Measurements from ENCODE around the gene ITGA11. TPM values are rescaled to one million over a fixed set of nuclear protein-coding genes. Genes with fewer than 3 reads are reported as not detected.

The ITGA11 gene
- total RNA-seq, 1 donor from 2014 or later: 2.0 TPM

- FAIRE-seq (no peak), DNase-seq (ENCODE audit: low spot score in 2 of 2) (no peak)
These were observed 52.8 kb downstream of the ITGA11 start for GRCh38 chr15:68379058-68379758.

- FAIRE-seq (no peak), DNase-seq (ENCODE audit: low spot score in 2 of 2) (no peak)
These were observed 53.4 kb downstream of the ITGA11 start for GRCh38 chr15:68378595-68378994.

DNA sequence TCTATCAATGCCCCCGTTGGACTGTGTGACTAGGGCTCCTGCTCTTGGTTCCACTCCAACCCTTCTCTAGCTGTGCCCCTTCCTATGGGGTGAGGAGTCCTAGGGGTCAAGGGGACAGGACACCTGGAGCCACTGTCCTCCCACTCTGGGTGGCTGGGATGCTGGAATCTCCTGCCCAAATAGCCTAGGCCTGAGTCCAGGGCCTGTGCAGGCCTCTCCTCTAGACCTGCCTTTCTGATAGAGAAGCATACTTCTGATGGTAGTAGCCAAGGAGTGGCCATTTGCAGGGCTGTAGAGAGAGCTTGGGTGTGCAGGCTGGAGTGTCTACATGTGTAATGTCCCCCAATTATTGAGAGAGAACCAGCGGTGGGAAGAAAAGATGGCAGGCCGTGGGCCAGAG, 54.2 kb downstream of the ITGA11 start:
- FAIRE-seq: no peak

DNA sequence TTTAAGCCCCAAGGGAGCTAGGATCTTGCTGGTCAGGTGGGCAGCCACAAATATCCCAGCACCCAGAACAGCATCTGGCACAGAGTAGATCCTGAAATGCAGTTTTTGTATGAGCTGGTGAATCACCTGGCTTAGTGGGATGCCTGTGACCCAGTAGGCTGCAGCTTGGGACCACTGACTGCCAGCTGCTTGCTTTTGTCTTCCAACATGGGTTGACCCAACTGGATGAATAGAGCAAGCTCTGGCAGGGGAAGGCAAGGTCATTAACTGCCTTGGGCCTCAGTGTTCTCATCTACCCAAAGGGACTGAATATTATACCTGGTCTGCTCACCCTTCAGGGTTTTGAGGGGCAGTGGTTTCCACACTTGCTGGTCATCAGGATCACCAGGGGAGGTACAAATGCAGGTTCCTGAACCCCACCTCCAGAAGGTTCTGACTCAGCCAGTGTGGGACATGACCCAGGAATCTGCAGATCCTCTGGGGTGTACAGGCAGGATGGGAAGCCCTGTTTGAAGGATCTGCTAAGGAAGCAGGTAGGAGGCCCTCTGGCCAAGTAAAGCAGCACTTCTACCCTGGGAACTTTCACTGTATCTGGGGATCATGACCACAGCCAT, 55.4 kb downstream of the ITGA11 start:
- no peak for DNase-seq (ENCODE audit: low spot score in 2 of 2)

More for the DNA sequence above, 54.2 kb downstream of the ITGA11 start:
- DNase-seq (ENCODE audit: low spot score in 2 of 2): no peak

GRCh38 chr15:68375716-68376220, 56.2 kb downstream of the ITGA11 start:
- FAIRE-seq (no peak), DNase-seq (ENCODE audit: low spot score in 2 of 2) (no peak)

More for the DNA sequence above, 55.4 kb downstream of the ITGA11 start:
- no peak for FAIRE-seq

DNA sequence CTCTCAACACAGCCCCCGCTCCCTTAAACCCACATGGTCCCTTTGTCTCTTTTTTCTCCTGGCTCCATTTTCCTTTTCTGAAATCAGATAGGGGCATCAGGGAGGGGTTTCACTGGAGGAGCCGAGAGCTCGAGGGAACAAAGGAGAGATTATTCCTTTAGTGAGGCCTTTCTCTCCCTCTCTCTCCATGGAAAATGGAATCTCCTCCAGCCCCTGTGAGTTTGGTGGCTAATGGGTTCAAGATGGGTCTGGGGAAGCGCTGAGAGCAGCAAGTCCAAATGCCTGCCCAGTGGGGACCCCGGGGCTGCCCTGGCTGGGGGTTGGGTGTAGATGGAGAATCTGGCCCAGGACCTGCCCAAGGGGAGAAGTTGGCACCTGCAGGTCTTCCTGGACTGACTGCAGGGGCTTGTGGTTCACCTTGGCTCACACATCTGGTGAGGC, 56.8 kb downstream of the ITGA11 start:
- no peak for FAIRE-seq
- DNase-seq (ENCODE audit: low spot score in 2 of 2): no peak

DNA sequence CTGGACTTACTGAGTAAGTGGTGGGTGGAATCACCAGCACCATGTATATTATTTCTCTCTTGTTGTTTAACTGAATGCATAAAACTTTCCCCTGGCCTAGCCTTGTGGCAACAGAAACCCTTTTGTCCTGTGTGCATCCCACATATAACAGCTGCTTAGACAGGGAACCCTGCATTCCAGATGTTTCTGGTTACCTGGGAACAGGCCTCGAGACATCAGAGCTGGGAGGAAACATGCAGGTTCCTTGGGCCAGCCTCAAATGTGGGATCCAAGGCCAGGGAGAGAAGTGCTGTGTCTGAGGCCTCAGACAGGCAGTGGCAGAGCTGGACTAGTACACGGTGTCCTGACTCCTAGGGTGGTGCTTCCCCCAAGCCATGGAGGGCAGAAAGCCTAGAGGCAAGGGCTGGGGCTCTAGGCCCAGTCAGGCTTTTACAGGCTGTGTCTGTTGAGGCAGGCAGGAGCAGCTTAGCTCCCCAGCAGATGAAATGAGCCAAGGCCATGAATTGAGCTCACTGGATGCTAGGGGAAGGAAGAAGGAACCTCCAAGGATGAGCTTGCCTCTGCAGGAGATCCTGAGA, 57.7 kb downstream of the ITGA11 start:
- DNase-seq (ENCODE audit: low spot score in 2 of 2) (no peak), FAIRE-seq (no peak)

DNA sequence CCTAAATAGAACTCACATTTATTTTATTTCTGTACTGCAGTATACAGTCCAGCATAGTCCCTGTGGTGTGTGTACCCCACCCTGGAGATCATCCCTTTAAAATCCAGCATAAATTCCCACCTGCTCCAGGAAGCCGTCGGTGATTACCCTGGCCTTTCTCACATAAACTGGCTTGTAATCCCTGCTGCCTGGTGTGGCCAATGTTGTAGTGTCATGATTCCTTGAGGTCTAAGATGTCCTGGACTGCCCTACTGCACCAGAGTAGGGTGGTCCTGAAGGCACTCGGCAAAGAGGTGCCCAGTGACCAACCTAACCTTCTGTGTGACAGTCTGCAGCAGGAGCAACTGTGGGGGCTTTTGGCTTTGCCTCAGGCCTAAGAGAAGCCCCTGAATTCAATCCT, 58.9 kb downstream of the ITGA11 start:
- FAIRE-seq: no peak

DNA sequence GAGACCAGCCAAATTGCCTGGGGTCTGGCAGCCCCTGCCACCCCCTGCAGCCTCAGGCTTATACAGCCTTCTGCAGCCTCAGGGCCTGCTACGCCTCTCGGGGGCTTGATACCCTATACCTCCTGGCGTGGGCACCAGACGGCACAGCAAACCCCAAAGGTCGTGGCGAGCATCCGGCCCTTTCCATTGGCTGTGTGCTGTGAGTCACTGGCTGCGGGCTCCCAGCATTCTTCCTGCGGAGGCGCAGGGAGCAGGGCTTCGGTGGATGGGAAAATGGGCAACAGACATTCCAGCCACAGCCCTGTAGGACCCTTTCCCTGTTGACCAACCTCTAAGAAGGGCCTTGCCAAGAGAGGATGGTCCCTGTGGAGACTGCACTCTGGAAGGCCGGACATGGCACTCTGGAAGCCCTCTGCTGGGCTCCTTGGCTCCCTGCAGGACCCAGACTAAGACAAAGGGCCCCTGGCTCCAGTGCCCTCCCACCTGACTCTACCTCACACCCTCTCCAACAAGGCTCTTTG, 59.6 kb downstream of the ITGA11 start:
- FAIRE-seq (no peak), DNase-seq (ENCODE audit: low spot score in 2 of 2) (no peak)

More for the DNA sequence above, 58.9 kb downstream of the ITGA11 start:
- no peak for DNase-seq (ENCODE audit: low spot score in 2 of 2)

GRCh38 chr15:68371851-68372250, 60.1 kb downstream of the ITGA11 start:
- no peak for FAIRE-seq
- DNase-seq (ENCODE audit: low spot score in 2 of 2): no peak

DNA sequence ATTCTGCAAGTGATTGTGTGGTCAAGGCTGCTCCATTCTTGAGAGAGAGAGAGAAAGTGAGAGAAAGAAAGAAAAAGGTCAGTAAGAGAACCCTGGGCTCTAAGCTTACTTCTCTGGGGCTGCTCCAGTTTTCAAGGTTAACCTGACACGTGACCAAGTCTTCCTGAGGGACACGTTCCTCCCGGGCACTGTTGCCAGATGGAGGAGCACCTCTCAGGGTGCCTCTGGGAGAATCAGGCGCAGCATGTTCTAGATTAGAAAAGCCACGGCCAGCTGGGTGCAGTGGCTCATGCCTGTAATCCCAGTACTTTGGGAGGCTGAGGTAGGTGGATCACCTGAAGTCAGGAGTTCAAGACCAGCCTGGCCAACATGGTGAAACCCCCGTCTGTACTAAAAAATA, 60.8 kb downstream of the ITGA11 start:
- DNase-seq (ENCODE audit: low spot score in 2 of 2): no peak
- FAIRE-seq: no peak

- DNase-seq (ENCODE audit: low spot score in 2 of 2) (no peak), FAIRE-seq (no peak)
These were observed 61.2 kb downstream of the ITGA11 start for GRCh38 chr15:68370768-68371151.

DNA sequence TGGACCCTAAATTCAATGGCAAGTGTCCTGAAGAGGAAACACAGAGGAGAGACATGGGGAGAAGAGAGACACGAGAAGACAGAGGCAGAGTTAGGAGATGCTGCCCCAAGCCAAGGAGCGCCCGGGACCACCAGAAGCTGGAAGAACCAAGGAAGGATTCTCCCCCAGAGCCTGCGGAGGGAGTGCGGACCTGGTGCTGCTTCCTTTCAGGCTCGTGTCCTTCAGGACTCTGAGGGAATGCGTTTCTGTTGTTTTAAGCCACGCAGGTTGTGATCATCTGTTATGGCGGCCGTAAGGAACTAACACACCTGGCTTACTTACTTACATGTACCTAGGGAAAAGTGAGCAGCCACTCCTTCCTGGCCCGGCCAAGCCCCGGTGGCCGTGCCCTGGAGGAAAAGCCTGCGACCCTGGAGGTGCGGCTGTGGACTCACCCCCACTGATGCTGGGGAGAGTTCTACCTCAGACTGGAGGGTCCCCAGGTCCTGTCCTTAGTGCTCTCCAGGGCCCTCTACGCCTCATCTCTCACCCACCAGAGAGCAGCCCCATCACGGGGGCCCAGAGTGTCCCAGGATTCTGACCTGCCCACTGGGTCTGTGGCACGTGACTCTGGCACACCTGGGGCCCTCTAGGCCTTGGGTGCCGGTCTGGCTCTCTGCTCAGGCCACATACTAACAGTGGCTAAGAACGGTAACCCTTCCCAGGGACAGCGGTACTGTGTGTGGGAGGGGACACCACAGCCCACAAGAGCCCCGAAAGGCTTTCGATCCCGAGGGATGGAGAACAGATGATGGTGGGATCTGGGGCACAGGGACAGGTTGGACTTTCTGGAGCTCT, 61.8 kb downstream of the ITGA11 start:
- no peak for DNase-seq (ENCODE audit: low spot score in 2 of 2)
- FAIRE-seq: no peak

DNA sequence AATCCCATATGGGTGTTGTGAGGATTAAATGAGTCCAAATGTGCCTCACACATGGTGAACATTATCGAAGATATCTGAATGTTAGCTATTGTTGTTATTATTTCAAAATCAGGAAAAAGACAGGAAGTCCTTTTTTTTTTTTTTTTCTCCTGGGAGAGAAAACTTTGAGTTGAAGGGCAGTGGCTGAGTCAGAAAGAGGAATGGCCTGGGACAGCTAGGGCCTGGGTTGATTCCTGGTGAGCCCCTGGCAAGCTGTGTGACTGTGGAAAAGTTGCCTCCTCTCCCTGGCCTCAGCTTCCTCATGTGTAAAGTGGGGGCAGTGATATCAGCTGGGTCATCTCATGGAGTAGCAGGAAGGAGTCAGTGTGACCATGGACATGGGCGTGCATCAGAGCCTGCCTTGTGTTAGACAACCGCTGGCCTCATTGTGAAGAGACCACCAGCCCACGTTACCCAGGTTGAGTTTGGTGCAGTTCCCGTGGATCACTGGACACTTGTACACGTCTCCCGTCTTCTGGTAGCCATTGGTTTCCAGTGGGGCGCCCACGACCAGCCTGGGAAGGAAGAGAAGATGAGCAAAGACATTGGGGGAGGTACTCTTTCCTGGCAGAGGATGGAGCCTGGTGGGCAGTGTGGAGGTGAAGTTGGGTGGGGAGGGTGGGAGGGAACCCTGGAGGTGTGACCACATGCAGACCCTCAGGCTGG, 63.1 kb downstream of the ITGA11 start:
- no peak for FAIRE-seq
- no peak for DNase-seq (ENCODE audit: low spot score in 2 of 2)

DNA sequence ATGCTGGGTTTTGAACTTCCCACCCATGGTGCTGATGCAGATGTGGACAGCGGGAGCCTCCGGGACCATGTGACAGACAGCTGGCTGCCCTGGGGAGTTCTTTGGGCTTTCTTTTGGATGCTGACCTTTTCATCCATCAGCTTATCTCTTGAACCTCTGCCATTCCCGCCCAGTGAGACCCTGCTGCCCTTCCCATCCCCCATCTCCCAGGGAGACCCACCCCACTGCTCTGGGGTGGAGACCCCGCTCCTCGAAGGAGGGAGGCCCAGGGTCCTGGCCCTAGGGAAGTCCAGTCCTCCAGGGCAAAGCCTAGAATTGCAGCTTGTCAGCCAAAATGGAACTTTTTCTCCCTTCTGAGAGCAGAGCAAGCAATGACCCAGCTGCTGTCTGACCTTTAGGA, 64.0 kb downstream of the ITGA11 start:
- FAIRE-seq (no peak), DNase-seq (ENCODE audit: low spot score in 2 of 2) (no peak)

GRCh38 chr15:68367226-68367625, 64.7 kb downstream of the ITGA11 start:
- DNase-seq (ENCODE audit: low spot score in 2 of 2): no peak
- FAIRE-seq: no peak

- FAIRE-seq (no peak), DNase-seq (ENCODE audit: low spot score in 2 of 2) (no peak)
These were observed 65.6 kb downstream of the ITGA11 start for GRCh38 chr15:68366314-68366713.

DNA sequence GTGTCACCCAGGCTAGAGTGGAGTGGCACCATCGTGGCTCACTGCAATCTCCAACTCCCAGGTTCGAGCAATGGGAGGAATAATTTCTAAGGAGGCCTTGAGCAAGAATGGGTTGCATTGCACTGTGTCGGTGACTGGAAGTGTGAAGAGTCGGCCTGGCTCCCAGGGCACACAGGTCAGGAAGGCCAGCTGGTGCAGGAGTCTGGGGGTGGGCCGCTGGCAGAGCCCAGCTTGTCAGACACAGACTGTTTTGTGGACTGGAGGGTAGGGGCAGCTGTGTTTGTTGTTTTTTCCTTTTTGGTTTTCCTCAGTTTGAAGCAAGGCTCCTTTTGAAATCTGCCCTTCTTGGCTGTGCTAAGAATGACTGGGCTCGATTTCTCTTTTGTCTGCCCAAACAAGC, 66.2 kb downstream of the ITGA11 start:
- DNase-seq (ENCODE audit: low spot score in 2 of 2) (no peak), FAIRE-seq (no peak)

DNA sequence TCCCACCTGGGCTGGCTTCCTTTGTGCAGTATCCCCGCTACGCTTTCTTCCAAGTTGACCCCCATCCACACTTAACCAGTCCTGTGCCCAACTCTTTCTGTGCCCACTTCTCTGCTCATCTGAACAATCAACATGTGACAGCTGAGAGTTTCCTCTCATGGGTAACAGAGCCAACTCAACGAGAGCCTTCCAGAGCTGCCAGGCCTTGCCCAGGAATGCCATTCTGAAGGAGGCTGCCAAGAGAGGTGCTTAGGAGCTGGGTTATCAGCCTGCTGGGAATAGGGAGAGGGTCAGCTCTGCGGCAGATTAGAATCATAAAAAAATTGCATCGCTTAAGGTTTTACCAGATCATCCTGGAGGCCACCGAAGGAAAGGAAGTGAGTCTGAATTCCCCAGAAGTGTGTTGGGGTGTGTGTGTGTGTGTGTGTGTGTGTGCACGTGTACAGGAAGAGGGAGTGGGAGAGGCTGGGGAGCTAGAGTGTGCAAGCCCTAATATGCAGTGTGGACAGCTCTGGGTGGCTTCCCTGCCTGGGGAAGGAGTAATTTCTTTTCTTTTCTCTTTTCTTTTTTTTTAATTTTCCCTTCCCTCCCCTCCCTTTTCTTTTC, 66.7 kb downstream of the ITGA11 start:
- no peak for DNase-seq (ENCODE audit: low spot score in 2 of 2)
- FAIRE-seq: no peak

DNA sequence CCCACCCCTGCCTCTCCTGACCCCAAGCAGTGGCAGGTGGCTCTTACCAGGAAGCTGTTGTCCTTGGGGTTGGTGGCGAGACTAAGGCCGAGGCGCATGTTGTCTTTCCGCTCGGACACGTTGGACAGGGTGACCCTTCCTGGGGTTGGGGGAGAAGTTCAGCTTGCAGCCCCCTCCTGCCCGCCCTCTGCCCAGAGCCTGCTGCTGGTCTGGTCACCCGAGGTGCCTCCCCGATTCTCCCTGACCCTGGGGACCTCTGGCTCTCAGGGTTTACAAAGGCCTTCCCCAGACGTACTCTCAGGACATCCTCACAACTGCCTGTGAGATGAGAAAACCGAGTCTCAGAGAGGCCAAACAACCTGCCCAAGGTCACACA, 67.3 kb downstream of the ITGA11 start:
- no peak for DNase-seq (ENCODE audit: low spot score in 2 of 2)
- no peak for FAIRE-seq

All from frontal cortex (tissue), 4 donors.